DND-41 (cell line): ENCODE measurements around the gene TOPAZ1.

Experiments
- ATAC-seq: fragments of 200-7000 bp; cut with Tn5 transposase; 3 replicates; pipeline ENCODE4 v1.9.1; 2021; ENCODE audit warnings: low read depth; ENCODE audit not compliant: insufficient read depth
- DNase-seq: peaks from one replicate; pipeline ENCODE4 v3.0.0-alpha.2; 2020
- H2AFZ ChIP-seq: 2 replicates; pipeline ENCODE4 v1.6.0; 2012; ENCODE audit warnings: low read depth, low read length
- H3K27ac ChIP-seq: 2 replicates; pipeline ENCODE4 v1.5.1; 2012; ENCODE audit warnings: low read length, inconsistent platforms
- H3K27me3 ChIP-seq: fragments of 200-600 bp; sonication (generic); 2 replicates; pipeline ENCODE4 v1.6.0; 2012; ENCODE audit warnings: low read length, mild to moderate bottlenecking, inconsistent platforms; ENCODE audit not compliant: insufficient read depth, poor library complexity
- H3K36me3 ChIP-seq: 2 replicates; pipeline ENCODE4 v1.5.1; 2012; ENCODE audit warnings: low read length, inconsistent platforms; ENCODE audit not compliant: insufficient read depth
- H3K4me1 ChIP-seq: 2 replicates; pipeline ENCODE4 v1.5.1; 2012; ENCODE audit warnings: mild to moderate bottlenecking, low read length; ENCODE audit not compliant: insufficient read depth
- H3K4me2 ChIP-seq: 2 replicates; pipeline ENCODE4 v1.6.0; 2012; ENCODE audit warnings: mild to moderate bottlenecking, moderate library complexity, low read length, inconsistent platforms; ENCODE audit not compliant: insufficient read depth
- H3K4me3 ChIP-seq, 2 experiments: fragments of 200-600 bp in 1 of 2; shearing (Covaris generic) in 1 of 2; 2 replicates each; pipeline ENCODE4 v1.5.1; 2012 to 2016; ENCODE audit warnings: inconsistent platforms in 2 of 2, low read length in 2 of 2, mild to moderate bottlenecking in 2 of 2, low read depth in 1 of 2, moderate library complexity in 1 of 2
- H3K79me2 ChIP-seq: 2 replicates; pipeline ENCODE4 v1.6.0; 2012; ENCODE audit warnings: low read length, inconsistent platforms; ENCODE audit not compliant: insufficient read depth
- H3K9ac ChIP-seq: 2 replicates; pipeline ENCODE4 v1.6.0; 2012; ENCODE audit warnings: low read depth, mild to moderate bottlenecking, inconsistent platforms, low read length, moderate library complexity
- H3K9me3 ChIP-seq: 2 replicates; pipeline ENCODE4 v1.5.1; 2012; ENCODE audit warnings: low read length, moderate library complexity, mild to moderate bottlenecking, inconsistent platforms; ENCODE audit not compliant: insufficient read depth, severe bottlenecking
- H4K20me1 ChIP-seq: 2 replicates; pipeline ENCODE4 v1.6.0; 2012; ENCODE audit warnings: low read length; ENCODE audit not compliant: insufficient read depth
- CTCF ChIP-seq: IDR thresholded peaks from 2 replicates; pipeline ENCODE4 v1.5.1; 2012; ENCODE audit warnings: borderline replicate concordance, low read length, moderate library complexity, mild to moderate bottlenecking; ENCODE audit not compliant: poor library complexity, severe bottlenecking; ENCODE audit errors: extremely low read depth
- EZH2 ChIP-seq: IDR thresholded peaks from 3 replicates; pipeline ENCODE4 v1.6.1; 2012; ENCODE audit warnings: borderline replicate concordance, low read depth, mild to moderate bottlenecking, moderate library complexity, low read length, inconsistent platforms; ENCODE audit not compliant: severe bottlenecking

TOPAZ1 gene

GRCh38 chr3:44338010-44338827 is 96.5 kb downstream of the TOPAZ1 start, which contains the start of gene TCAIM:
TCAIM (plus strand) TSS chr3:44338766; CDS start chr3:44354783, 16,017 bp downstream.
- Histone ChIP-seq H4K20me1 (no peaks in the 10 kb centered on the region), H3K9ac (peak within 1 kb of the TSS; percentile 70), H3K79me2 (peaks cover 31% of the 10 kb centered on the region), H3K4me1 (peaks cover 25% of the 10 kb centered on the region), H3K27ac (peak within 1 kb of the TSS; percentile 96), H3K36me3 (0 out of 2 replicates have a peak, but pooled peaks cover 2% of the 10 kb centered on the region), H3K4me2 (peak within 1 kb of the TSS; percentile 81), H2AFZ (peak within 1 kb of the TSS; percentile 95), H3K27me3 (no peaks in the 10 kb centered on the region), H3K4me3 (peak within 1 kb of the TSS; percentile 45 to 69), H3K9me3 (no peaks in the 10 kb centered on the region)
- TF ChIP-seq EZH2 = no peak
- TF ChIP-seq CTCF = no peak
- ATAC-seq (peak; percentile 90), DNase-seq (peak; percentile 99)

- Histone ChIP-seq H3K27ac (peak overlapping the region; percentile 96), H3K4me3 (peak overlapping the region; percentile 45 to 69), H3K4me2 (peak overlapping the region; percentile 81), H3K27me3 (no peaks in the 10 kb centered on the region), H3K4me1 (peaks cover 25% of the 10 kb centered on the region), H3K79me2 (peaks cover 31% of the 10 kb centered on the region), H4K20me1 (no peaks in the 10 kb centered on the region), H3K36me3 (0 out of 2 replicates have a peak, but pooled peaks cover 2% of the 10 kb centered on the region), H3K9ac (peak overlapping the region; percentile 70), H3K9me3 (no peaks in the 10 kb centered on the region), H2AFZ (peak overlapping the region; percentile 95)
- ATAC-seq (no peak), DNase-seq (no peak)
- TF ChIP-seq EZH2 (no peak), CTCF (no peak)
These were observed 97.1 kb downstream of the TOPAZ1 start for GRCh38 chr3:44338828-44339127.

GRCh38 chr3:44339181-44340057 is 97.7 kb downstream of the TOPAZ1 start:
- H3K9me3 ChIP-seq = no peaks in the 10 kb centered on the region
- peak overlapping the region; percentile 45 to 69 for H3K4me3 ChIP-seq
- 0 out of 2 replicates have a peak, but pooled peaks cover 2% of the 10 kb centered on the region for H3K36me3 ChIP-seq
- TF ChIP-seq EZH2 = no peak
- no peak for TF ChIP-seq CTCF
- no peaks in the 10 kb centered on the region for H4K20me1 ChIP-seq
- ATAC-seq (no peak), DNase-seq (no peak)
- H3K27ac ChIP-seq = peak overlapping the region; percentile 96
- no peaks in the 10 kb centered on the region for H3K27me3 ChIP-seq
- H3K4me2 ChIP-seq = peak overlapping the region; percentile 81
- H2AFZ ChIP-seq = peak overlapping the region; percentile 95
- peaks cover 36% of the 10 kb centered on the region for H3K79me2 ChIP-seq
- H3K9ac ChIP-seq = peak overlapping the region; percentile 70
- peaks cover 25% of the 10 kb centered on the region for H3K4me1 ChIP-seq
